ENCODE results near the gene GRP.

- no peak for TF ChIP-seq POLR2AphosphoS5 (IDR thresholded peaks at IDR 0.05; ENCODE audit: low read depth, low read length)
- no peak for TF ChIP-seq TAF1 (IDR thresholded peaks at IDR 0.05; ENCODE audit: borderline replicate concordance, insufficient read depth, low read length)
- no peak for TF ChIP-seq REST (IDR thresholded peaks at IDR 0.05; ENCODE audit: insufficient read depth in 1 of 2, low read depth in 2 of 2, low read length in 2 of 2)
- no peak for TF ChIP-seq SIN3A (IDR thresholded peaks at IDR 0.05; ENCODE audit: borderline replicate concordance, insufficient read depth, low read length)
- no peak for TF ChIP-seq FOXP2 (optimal IDR thresholded peaks at IDR 0.05; ENCODE audit: borderline replicate concordance, extremely low read depth, extremely low read length, insufficient read depth)
These were observed 54.0 kb downstream of the GRP start for GRCh38 chr18:59273759-59274532.

Measured in PFSK-1 (cell line).